OCI-LY1 (cell line): ENCODE measurements around the gene KHDRBS2.

ENCODE experiments used
- CTCF ChIP-seq: fragments of 200-600 bp; sonication (generic), shearing (Covaris generic); IDR thresholded peaks from 2 replicates; pipeline ENCODE4 v1.5.1; 2017; ENCODE audit warnings: mild to moderate bottlenecking, antibody characterized with exemption, low read length, moderate library complexity, mixed read lengths
- EZH2 ChIP-seq: fragments of 200-600 bp; sonication (generic), shearing (Covaris generic); IDR thresholded peaks from 2 replicates; pipeline ENCODE4 v1.8.0; 2017; ENCODE audit warnings: borderline replicate concordance, mixed run types, mild to moderate bottlenecking, antibody characterized with exemption, low read length, moderate library complexity, mixed read lengths

GRCh38 chr6:62288974-62289373 is 2.9 kb upstream of the KHDRBS2 start:
- TF ChIP-seq CTCF (no peak), EZH2 (no peak)
